ENCODE data around the gene NTN3.

NTN3 gene

GRCh38 chr16:2497695-2498484 lies 26.8 kb downstream of the NTN3 start:
- ATAC-seq = no peak

GRCh38 chr16:2498531-2499253 lies 27.6 kb downstream of the NTN3 start:
- ATAC-seq = no peak

- no peak for ATAC-seq
These were observed 28.4 kb downstream of the NTN3 start for GRCh38 chr16:2499454-2499853.

- no peak for ATAC-seq
These were observed 28.9 kb downstream of the NTN3 start for GRCh38 chr16:2499890-2500429.

GRCh38 chr16:2500430-2500917 lies 29.4 kb downstream of the NTN3 start:
- ATAC-seq = no peak

- peak; percentile 92 to 98 for ATAC-seq
These were observed 30.0 kb downstream of the NTN3 start for GRCh38 chr16:2500918-2501750.

- no peak for ATAC-seq
These were observed 31.1 kb downstream of the NTN3 start for GRCh38 chr16:2501946-2502895.

GRCh38 chr16:2505695-2506094 lies 34.6 kb downstream of the NTN3 start:
- no peak for ATAC-seq

- ATAC-seq = peak; percentile 39 to 43
These were observed 36.1 kb downstream of the NTN3 start for GRCh38 chr16:2507052-2507659.

- no peak for ATAC-seq
These were observed 36.6 kb downstream of the NTN3 start for GRCh38 chr16:2507665-2508064.

GRCh38 chr16:2508722-2509400 lies 37.8 kb downstream of the NTN3 start:
- no peak for ATAC-seq

GRCh38 chr16:2511128-2511800 lies 40.2 kb downstream of the NTN3 start:
- ATAC-seq = no peak

- no peak for ATAC-seq
These were observed 41.1 kb downstream of the NTN3 start for GRCh38 chr16:2511996-2512734.

GRCh38 chr16:2512735-2513404 lies 41.8 kb downstream of the NTN3 start:
- ATAC-seq = no peak

GRCh38 chr16:2513405-2514332 lies 42.6 kb downstream of the NTN3 start, which contains the start of gene ATP6V0C:
ATP6V0C (plus strand) TSS chr16:2513952; CDS start chr16:2514104, 152 bp downstream.
- peak; percentile 86 to 89 for ATAC-seq

- no peak for ATAC-seq
These were observed 43.5 kb downstream of the NTN3 start for GRCh38 chr16:2514333-2515179.

Measured in activated CD4-positive, CD25-positive, alpha-beta regulatory T cell treated with anti-CD3 and anti-CD28 coated beads, Interleukin-2, amount 50 U/mL, for 24 hours (primary cell).